Body of pancreas (tissue), 4 donors: ENCODE results near the gene KLHL1.

Source experiments
- POLR2A ChIP-seq, 3 donors: fragments of 450-650 bp; IDR thresholded peaks; one replicate each; pipeline ENCODE4 v1.6.1; 2016; ENCODE audit warnings: antibody characterized with exemption in 3 of 3, mild to moderate bottlenecking in 2 of 3
- TF ChIP-seq, protein P1 (sequence below), 7 experiments: fragments of 450-650 bp in 4 of 7; fragments of 200-600 bp in 3 of 7; sonication (generic) in 3 of 7; IDR thresholded peaks; one replicate each; pipeline ENCODE4 v1.5.1; 2016 to 2019; ENCODE audit warnings: antibody characterized with exemption in 7 of 7

DNA sequence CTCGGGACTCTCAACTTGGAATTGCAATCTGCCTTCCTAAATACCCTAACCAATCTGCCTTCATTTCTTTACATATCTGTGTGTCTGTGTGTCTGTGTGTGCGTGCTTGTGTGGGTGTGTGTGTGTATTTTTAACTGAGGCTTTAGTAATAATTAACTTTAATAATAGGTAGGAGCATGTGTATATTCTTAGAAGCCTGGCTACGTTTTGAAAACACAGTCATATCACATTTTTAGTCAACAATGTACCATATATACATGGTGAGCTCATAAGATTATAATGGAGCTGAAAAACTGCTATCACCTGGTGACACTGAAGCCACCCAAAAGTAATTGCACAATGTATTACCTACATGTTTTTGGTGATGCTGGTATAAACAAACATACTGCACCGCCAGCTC lies 66.1 kb downstream of the KLHL1 start:
- TF ChIP-seq, protein P1, sequence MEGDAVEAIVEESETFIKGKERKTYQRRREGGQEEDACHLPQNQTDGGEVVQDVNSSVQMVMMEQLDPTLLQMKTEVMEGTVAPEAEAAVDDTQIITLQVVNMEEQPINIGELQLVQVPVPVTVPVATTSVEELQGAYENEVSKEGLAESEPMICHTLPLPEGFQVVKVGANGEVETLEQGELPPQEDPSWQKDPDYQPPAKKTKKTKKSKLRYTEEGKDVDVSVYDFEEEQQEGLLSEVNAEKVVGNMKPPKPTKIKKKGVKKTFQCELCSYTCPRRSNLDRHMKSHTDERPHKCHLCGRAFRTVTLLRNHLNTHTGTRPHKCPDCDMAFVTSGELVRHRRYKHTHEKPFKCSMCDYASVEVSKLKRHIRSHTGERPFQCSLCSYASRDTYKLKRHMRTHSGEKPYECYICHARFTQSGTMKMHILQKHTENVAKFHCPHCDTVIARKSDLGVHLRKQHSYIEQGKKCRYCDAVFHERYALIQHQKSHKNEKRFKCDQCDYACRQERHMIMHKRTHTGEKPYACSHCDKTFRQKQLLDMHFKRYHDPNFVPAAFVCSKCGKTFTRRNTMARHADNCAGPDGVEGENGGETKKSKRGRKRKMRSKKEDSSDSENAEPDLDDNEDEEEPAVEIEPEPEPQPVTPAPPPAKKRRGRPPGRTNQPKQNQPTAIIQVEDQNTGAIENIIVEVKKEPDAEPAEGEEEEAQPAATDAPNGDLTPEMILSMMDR (IDR thresholded peaks at IDR 0.05): no peak
- no peak for TF ChIP-seq POLR2A (IDR thresholded peaks at IDR 0.05)
